NK-92 (cell line): ENCODE data around the gene OTOS.

ENCODE experiments used
- DNase-seq: peaks from one replicate; lab custom pipeline; 2025; ENCODE audit not compliant: unreplicated experiment; lab: John Stamatoyannopoulos, UW

Gene OTOS

DNA sequence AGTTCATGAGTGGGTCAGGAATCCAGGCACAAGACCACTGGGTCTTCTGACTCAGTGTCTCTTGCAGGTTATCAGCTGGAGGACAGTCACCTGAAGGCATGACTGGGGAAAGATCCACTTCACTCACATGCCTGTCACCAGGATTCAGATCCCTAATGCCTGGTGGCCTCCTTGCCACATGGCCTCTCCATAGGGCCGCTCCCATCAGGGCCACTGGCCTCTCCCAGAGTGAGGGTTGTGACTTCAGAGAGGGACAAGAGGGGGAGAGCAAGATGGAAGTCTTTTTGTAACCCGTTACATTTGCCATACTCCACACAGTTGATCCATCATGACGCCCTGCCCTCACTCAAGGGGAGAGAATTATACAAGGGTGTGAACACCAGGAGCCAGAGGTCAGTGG is 13.0 kb upstream of the OTOS start:
- no peak for DNase-seq

DNA sequence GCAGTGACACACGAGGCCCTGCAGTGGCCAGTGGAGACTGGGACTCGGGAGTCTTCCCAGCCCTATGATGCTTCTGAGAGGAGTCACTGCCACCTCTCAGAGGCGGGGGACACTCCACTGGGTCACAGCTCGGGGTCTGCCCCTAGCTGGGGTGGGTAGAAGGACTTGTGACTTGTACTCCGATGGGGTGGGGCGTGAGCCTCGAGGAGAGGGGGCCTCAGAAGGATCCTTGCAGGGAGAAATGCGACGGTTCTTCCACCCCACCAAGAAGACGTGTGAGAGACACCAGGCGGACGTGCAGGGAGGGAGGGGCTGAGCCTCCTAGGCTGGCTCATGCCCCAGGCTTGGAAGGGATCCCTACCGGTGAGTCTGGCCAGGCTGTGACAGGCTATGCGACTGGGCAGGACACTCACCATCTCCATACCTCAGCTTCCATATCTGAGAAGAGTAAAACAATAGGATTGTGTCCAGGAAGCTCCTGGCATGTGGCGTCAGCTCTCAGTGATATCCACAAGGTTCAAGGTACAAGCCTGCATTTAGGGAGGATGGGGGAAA is 11.1 kb upstream of the OTOS start:
- no peak for DNase-seq

DNA sequence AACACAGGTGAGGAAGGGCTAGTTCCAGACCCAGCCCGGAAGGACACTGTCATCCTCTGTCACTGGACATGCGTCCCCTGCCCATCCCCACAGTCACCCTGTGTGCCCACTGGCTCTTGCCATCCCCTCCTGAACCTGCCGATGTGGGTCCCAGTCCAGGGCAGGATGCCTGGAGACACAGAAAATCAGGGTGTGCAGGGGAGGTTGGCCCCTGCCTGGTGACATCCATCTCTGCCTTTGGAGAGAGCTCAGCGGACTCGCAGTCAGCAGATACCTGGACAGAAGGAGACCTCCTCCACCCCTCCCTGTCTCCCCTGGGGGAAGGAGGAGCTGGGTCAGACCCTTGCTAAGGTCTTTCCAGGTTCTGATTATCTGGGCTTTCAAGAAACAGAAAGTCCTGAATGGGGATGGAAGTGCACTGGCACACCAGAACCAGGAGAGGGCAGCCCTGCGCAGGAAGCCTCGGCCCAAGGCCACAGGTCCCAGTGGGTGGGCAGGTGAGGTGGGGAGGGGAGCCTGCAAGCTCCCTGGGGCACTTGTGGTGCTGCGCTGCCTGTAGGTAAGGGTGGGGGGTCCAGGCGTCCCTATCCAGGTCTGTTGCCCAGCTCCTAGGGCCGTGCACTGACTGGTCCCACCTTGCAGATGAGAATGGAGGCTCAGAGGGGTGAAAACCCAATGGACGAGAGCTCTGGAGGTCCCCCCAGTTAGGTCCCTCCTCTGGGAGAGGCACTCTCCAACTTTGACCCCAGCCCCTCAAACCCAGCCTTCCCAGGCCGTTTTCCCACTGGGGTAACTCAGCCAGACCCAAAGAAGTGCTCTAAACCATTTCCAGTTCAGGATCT is 9.7 kb upstream of the OTOS start:
- no peak for DNase-seq

DNA sequence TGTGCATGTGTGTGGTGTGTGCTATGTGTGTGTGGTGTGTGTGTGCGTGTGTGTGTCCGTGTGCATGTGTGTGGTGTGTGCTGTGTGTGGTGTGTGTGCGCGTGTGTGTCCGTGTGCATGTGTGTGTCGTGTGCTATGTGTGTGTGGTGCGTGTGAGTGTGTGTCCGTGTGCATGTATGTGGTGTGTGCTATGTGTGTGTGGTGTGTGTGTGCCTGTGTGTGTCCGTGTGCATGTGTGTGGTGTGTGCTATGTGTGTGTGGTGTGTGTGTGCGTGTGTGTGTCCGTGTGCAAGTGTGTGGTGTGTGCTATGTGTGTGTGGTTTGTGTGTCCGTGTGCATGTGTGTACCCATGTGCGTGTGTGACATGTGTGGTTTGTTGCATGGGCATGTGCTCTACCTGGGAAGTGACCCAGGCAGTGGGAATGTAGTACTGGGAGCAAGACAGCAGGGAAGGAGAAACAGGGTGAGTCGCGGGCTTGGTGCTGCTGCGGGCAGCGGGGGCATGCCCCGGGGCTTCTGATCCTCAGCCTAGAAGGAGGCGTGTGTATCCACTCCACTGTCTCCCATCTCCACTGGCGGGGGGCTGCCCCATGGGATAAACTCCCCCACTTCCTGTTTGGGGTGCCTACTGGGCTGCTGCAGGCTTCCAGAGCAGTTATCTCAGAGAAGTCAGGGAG is 7.6 kb upstream of the OTOS start:
- DNase-seq: no peak

DNA sequence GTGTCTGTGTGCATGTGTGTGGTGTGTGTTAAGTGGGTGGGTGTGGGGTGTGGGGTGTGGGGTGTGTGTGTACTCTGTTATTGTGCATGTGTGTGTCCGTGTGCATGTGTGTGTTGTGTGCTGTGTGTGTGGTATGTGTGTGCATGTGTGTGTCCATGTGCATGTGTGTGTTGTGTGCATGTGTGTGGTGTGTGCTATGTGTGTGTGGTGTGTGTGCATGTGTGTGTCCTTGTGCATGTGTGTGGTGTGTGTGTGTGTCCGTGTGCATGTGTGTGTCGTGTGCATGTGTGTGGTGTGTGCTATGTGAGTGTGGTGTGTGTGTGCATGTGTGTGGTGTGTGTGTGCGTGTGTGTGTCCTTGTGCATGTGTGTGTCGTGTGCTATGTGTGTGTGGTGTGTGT is 6.9 kb upstream of the OTOS start:
- DNase-seq: no peak

DNA sequence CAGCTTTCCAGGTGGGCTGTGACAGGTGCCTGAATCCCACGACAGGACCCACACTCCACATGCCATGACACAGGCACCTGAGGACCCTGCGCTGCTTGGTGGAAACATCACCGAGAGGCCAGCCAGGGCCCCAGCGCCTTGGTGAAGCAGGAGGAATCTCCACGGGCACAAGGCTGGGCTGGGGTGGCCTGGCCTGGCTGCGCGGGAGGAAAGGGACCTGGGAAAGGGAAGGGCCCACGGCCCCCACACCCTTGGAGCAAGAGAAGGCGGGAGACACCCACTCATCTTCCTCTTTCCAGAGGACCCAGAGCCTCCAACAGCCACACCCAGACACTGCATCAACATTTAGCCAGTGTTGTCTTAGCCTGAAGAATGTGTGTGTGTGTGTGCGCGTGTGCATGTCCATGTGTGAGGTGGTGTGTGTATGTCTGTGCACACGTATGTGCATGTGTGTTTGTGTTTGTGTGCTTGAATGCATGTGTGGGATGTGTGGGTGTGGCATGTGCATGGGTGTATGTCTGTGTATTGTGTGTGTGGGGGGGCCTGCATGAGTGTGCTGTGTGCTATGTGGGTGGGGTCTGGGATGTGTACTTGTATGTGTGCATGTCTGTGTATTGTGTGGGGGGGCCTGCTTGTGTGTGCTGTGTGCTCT is 6.3 kb upstream of the OTOS start:
- no peak for DNase-seq

DNA sequence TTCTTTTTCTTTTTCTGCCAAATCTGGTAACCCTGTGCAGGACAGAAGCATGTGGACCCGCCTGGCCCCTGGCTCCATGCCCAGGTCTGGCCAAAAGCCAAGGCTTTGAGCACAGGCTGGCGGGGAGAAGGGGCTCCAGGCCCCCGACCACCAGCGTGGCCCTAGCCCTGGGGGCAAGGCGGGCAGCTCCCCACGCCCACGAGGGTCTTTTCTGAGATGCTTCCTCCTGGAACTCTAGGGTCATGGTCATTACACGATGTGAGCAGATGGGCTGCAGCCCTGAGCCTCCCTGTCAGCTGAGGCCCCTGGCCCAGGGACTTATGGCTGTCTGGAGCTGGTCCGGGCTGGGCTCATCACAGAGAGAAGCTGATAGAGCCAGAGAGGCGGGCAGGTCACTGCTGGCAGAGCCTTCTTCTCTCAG is 5.7 kb upstream of the OTOS start:
- no peak for DNase-seq

DNA sequence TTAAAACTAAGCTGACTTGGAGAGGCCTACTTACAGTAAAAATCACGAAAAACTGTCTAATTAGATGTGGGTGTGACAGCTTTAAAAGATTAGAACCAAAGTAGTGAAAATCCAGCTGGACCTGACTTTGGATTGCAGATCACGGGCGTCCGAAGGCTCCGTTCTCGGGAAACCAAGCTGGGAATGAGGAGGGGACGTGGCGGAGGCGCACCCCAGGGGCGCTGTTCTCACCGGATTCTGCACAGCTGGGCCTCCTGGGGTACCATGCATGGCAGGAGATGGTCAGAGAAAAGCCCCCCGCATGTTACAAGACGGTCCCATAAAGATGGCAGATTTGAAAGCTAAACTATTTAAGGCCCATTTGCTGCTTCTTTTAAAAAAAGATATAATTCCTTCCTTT is 5.0 kb upstream of the OTOS start:
- DNase-seq: no peak

DNA sequence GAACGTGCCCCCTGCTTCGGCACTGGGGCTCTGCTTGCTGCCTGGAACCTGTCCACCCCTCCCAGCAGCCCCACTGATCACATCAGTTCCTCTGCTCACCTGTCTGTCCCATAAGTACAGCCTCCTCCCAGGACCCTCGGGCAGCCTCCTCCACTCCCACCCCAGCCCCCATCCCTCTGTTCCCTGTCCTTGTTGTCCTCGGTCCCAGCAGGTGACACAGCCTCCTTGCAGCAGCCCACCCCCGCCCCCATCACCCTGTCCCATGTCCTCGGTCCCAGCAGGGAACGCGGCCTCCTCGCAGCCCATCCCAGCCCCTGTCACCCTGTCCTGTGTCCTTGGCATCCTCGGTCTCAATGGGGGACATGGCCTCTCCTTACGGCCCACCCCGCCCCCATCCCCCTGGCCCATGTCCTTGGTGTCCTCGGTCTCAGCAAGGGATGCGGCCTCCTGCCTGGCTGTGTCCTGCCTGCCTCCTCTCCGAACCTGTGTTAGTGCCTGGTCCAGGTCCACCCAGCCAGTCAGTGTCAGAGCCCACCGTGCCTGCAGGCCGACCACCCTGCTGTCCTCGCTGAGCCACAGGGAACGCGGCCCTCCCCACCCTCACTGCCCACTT is 4.3 kb upstream of the OTOS start:
- DNase-seq: no peak

DNA sequence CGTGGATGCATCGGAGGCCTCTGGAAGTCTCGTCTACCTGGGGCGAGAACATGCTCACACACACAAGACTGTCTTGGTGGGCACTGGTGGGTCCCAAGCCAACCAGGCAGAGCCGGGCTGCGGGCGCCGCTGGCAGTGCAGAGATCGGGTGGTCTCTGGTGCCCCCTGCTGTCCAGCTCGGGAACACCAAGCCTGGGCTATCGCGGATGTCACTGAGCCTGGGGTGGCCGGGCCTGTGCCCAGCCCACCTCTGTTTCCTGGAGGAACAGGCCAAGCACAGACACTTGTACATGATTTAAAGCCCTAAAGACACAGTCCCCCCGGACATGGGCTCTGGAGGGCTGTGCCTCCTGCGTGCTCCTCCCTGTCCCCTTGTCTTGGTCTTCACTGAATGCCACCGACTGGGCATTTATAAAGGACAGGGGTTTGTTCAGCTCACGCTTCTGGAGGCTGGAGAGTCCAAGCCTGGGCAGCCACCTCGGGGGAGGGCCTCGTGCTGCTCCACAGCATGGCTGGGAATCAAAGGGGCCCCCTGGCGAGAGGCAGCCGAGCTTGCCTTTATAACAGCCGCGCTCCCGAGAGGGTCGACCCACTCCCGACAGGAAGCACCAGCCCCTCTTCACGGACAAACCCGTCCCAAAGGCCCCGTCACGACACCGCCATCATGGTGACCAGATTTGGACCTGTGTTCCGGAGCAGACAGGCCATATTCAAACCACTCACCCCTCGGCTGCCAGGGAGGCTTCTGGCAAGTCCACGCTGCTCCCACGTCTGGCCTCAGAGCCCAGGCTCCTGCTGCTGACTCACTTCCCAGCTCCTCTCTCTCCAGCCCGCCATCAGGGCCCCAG is 3.6 kb upstream of the OTOS start:
- DNase-seq: no peak

DNA sequence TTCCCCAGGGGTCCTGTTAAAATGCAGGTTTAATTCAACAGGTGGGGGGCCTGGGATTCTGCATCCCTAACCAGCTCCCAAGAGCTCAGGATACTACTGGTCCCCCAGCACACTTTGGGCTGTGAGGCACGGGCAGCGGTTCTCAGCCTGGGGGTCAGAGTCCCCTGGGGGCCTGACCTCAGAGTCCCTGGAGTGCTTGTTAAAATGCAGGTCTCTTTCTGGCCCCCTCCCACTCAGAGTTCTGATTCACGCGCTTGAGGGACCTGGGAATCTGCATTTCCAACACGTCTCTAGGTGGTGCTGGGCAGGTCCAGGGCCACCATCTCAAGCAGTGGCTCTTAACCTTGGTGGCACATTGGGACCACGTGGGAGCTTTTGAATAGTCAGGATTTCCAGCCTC is 2.8 kb upstream of the OTOS start:
- no peak for DNase-seq

DNA sequence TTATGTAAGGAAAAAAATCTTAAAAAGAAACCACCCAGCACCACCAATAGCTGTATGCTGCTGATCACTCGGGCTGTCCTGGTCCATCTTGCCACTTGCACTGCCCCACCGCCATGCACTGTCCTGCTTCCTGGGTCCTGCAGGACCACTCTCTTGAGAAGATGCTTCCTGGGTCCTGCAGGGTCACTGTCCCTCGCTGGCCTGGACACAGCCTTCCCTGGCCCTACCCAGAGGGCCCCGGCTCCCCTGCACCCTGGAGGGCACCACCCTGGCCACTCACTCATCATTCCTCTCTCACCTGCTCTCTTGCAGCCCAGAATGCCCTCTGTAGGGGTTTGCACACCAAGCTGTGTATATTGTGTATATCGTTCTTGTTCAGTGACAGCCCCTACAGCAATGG is 2.4 kb upstream of the OTOS start:
- no peak for DNase-seq

DNA sequence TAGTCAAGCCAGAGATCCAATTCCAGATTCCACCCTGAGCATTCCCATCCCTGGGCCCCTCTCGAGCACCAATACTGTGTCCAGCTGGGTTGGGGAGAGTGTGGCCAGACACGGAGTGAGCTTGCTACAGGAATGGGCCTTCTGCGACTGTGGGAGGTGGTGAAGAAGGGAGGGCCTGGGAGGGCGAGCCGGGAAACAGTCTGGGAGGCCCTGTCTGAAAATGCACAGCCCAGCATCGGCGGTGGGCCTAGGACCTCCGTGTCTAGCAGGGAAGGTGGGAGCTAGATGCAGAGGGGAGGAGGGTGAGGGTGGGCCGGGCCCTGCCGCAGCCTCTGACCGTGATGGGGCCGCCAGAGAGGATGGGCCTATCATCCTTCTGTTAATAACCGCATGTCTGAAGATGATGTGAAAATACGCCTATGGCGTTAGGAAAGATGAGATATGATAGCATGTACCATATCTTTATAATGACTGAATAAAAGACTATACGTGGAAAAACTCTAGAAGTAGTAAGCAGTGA is 1.9 kb upstream of the OTOS start:
- no peak for DNase-seq

DNA sequence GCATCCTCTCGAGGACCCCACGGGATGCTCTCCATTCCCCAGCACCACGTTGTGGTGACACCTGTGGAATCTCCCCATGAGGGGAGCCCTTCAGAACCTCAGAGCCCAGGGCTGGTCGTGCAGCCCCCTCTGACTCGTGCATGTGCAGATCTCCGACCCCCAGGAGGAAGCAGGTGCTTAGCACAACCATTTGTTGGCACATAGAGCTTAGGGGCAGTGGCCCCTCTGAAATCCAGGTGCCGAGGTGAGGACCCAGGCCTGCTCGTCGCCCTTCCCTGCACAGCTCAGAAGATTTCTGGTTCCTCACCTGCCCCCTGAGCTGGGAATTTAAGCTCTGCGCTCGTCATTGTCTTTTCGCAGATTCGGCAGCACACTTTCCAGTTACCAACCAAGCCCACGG is 1.3 kb upstream of the OTOS start:
- no peak for DNase-seq

DNA sequence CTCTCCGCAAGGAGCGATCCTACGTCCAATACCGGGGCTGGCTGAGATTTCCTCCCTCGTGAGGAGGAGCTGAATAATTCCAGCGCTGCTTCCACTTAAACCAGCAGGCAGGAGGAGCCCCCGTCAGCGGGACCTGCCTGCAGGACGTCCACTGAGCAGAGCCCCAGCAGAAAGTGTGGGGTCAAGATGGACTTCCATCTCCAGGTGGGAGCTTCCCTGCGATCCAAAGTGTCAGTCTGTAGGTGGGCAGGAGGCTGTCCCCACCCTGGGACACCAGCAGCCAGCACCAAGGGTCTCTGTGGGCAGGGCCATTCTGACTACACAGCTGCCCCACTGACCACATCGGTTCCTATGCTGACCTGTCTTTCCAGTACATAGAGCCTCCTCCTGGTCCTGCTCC is 462 bp upstream of the OTOS start:
- DNase-seq: no peak

DNA sequence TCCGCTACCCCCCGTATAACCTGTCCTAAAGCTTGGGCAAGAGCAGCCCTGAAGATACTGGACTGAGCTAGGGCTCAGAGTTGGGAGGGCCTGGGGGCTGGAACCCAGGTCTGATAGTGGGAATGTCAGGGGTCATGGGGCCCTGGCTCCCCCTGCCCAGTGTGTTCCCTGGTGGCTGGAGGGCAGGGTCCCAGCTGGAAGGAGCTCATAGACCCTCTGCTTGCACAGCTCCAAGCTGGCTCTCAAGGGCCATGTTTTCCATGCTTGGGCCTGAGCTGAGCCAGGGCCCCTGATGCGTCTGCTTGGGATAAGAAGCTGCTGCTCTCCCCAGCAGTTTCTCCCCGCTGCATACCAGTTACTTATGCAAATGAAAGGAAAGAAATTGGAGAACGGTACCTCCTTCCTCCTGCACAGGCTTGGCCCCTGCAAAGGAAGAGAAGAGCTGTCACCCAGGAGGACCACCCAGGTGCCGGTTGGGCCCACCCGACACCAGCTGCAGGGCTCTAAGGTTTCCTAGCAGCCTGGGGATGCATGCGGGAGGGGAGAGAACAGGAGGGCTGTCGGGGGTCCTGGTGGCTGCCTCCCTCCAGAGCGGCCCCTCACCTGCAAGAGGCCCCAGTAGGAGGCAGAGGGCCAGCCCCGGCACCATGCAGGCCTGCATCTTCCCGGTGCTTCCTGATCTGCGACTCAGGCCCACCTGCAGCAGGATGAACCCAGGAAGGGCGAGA is 628 bp downstream of the OTOS start:
- DNase-seq: no peak

DNA sequence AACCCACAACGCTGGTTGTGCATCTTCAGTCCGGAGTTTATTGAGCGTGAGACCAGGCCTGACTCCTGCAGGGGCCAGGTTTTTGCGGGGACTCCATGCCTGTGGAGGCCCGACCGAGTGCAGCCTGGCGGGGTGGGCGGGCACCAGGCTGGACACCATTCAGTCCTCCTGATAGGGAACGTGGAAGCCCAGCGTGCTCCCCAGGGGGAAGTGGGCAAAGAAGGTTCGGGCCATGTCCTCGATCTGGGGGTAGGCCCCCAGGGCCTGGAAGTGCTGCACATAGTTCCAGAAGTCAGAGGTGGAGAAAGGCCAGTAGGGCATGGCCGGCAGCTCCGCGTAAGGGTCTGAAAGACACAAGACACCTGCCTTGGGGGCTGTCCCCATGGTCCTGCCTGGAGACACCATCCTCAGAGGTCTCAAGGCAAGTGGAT is 1.4 kb downstream of the OTOS start:
- no peak for DNase-seq

DNA sequence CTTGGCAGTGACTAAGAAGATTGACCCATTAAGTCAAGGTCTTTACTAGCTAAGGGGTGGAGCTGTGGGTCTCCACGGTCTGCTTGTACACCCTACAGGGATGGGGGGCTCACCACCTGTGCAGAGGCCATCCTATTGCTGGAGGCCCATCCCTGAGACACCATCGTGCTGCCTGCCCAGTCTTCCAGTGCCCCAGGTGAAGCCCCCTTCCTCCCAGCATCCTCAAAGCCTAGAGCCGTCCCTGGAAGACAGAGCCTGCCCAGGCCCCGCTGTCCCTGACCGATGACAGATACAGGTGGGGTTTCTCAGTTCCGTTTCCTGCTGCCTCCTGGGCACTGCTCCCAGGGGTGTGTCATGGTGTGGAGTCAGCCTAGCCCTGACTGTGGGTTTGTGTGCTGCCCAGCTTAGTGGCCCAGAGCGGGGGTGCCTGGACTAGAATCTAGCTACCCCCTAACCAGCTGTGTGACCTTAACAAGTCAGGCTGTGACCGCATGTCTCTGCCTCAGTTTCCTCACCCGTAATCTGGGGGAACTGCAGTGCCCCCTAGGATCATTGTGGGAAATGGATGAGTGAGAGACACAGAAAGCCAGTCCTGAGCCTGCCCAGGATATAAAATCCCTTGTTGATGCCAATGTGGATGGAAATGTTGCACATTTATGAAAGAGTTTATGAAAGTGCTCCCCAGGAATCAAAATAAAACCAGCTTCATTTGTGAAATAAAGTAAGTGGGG is 2.0 kb downstream of the OTOS start:
- DNase-seq: no peak
